Mesodermal cell (in vitro differentiated cells): Measurements from ENCODE around the gene ESYT2.

Experiments used
- H3K27ac ChIP-seq: 2 replicates; pipeline ENCODE4 v1.7.0; 2013; ENCODE audit warnings: mild to moderate bottlenecking, low read depth, low read length, moderate library complexity; ENCODE audit not compliant: severe bottlenecking
- H3K36me3 ChIP-seq: 2 replicates; pipeline ENCODE4 v1.7.1; 2013; ENCODE audit warnings: mild to moderate bottlenecking, low read length, moderate library complexity; ENCODE audit not compliant: control insufficient read depth, insufficient read depth
- H3K4me1 ChIP-seq: one replicate; pipeline ENCODE4 v1.7.1; 2013; ENCODE audit warnings: mild to moderate bottlenecking, low read length; ENCODE audit not compliant: insufficient read depth, control insufficient read depth, poor library complexity, severe bottlenecking
- H3K4me3 ChIP-seq: 2 replicates; pipeline ENCODE4 v1.7.0; 2013; ENCODE audit warnings: low read length, control low read depth, mild to moderate bottlenecking; ENCODE audit not compliant: insufficient read depth, poor library complexity, severe bottlenecking; ENCODE audit errors: extremely low read depth
- H3K9me3 ChIP-seq: 2 replicates; pipeline ENCODE4 v1.7.1; 2013; ENCODE audit warnings: mild to moderate bottlenecking, low read length, moderate library complexity; ENCODE audit not compliant: control insufficient read depth
- WGBS, 2 experiments: methylation state at CpG; one replicate each; pipeline ENCODE4 v1.1.5; 2013; ENCODE audit warnings: missing lambda C conversion rate in 2 of 2; ENCODE audit not compliant: insufficient coverage in 2 of 2; 5-methylcytosine and 5-hydroxymethylcytosine counted together

ESYT2 gene

GRCh38 chr7:158796667-158797066 lies 32.6 kb downstream of the ESYT2 start:
- Histone ChIP-seq H3K4me1 (no peaks in the 10 kb centered on the region), H3K4me3 (no peak overlapping the region), H3K27ac (no peak overlapping the region), H3K9me3 (no peaks in the 10 kb centered on the region), H3K36me3 (peaks cover 72% of the 10 kb centered on the region)
- 83 to 88% methylated on average over 9 to 18 of the region's 23 CpGs for WGBS, 2 experiments

- whole genome bisulfite sequencing, 2 experiments: 75 to 86% methylated on average over 1 to 4 of the region's 4 CpGs
- H3K36me3 ChIP-seq: peaks cover 84% of the 10 kb centered on the region
Observed at GRCh38 chr7:158795272-158795671, 34.0 kb downstream of the ESYT2 start.

GRCh38 chr7:158791107-158791506 lies 38.2 kb downstream of the ESYT2 start:
- WGBS, 2 experiments: 91 to 92% methylated on average over 6 of the region's 10 CpGs
- H3K4me1 ChIP-seq: no peaks in the 10 kb centered on the region
- H3K36me3 ChIP-seq: peaks cover 85% of the 10 kb centered on the region
- H3K4me3 ChIP-seq: no peak overlapping the region
- no peaks in the 10 kb centered on the region for H3K9me3 ChIP-seq
- no peak overlapping the region for H3K27ac ChIP-seq

More at GRCh38 chr7:158795272-158795671, 34.0 kb downstream of the ESYT2 start:
- H3K4me1 ChIP-seq: no peaks in the 10 kb centered on the region
- H3K4me3 ChIP-seq: no peak overlapping the region
- H3K9me3 ChIP-seq: no peaks in the 10 kb centered on the region
- H3K27ac ChIP-seq: no peak overlapping the region

GRCh38 chr7:158789842-158790241 lies 39.5 kb downstream of the ESYT2 start:
- Histone ChIP-seq H3K9me3 (no peaks in the 10 kb centered on the region), H3K4me1 (no peaks in the 10 kb centered on the region), H3K4me3 (no peak overlapping the region), H3K36me3 (peaks cover 77% of the 10 kb centered on the region), H3K27ac (no peak overlapping the region)
- WGBS, 2 experiments: 80 to 93% methylated on average over 11 of the region's 11 CpGs

- no peak overlapping the region for H3K27ac ChIP-seq
- 91 to 97% methylated on average over 3 to 4 of the region's 6 CpGs for WGBS, 2 experiments
- no peaks in the 10 kb centered on the region for H3K9me3 ChIP-seq
- H3K36me3 ChIP-seq: peaks cover 77% of the 10 kb centered on the region
- no peaks in the 10 kb centered on the region for H3K4me1 ChIP-seq
- no peak overlapping the region for H3K4me3 ChIP-seq
Observed at GRCh38 chr7:158786898-158787297, 42.4 kb downstream of the ESYT2 start.

- Histone ChIP-seq H3K4me3 (no peak overlapping the region), H3K36me3 (peaks cover 76% of the 10 kb centered on the region), H3K4me1 (no peaks in the 10 kb centered on the region), H3K9me3 (peaks cover 4% of the 10 kb centered on the region), H3K27ac (no peak overlapping the region)
- 86 to 90% methylated on average over 2 to 5 of the region's 7 CpGs for WGBS, 2 experiments
Observed at GRCh38 chr7:158784270-158784669, 45.0 kb downstream of the ESYT2 start.

GRCh38 chr7:158783595-158783994 lies 45.7 kb downstream of the ESYT2 start:
- WGBS, 2 experiments: 79 to 80% methylated on average over 8 of the region's 8 CpGs
- Histone ChIP-seq H3K27ac (no peak overlapping the region), H3K36me3 (peaks cover 70% of the 10 kb centered on the region), H3K9me3 (peaks cover 4% of the 10 kb centered on the region), H3K4me3 (no peak overlapping the region), H3K4me1 (peaks cover 7% of the 10 kb centered on the region)

- Histone ChIP-seq H3K4me3 (no peak overlapping the region), H3K9me3 (peaks cover 4% of the 10 kb centered on the region), H3K36me3 (peaks cover 67% of the 10 kb centered on the region), H3K4me1 (peaks cover 11% of the 10 kb centered on the region), H3K27ac (no peak overlapping the region)
- 91 to 93% methylated on average over 20 of the region's 20 CpGs for WGBS, 2 experiments
Observed at GRCh38 chr7:158782761-158783401, 46.4 kb downstream of the ESYT2 start.

- Histone ChIP-seq H3K27ac (no peak overlapping the region), H3K36me3 (peaks cover 65% of the 10 kb centered on the region), H3K4me1 (peaks cover 11% of the 10 kb centered on the region), H3K9me3 (peaks cover 4% of the 10 kb centered on the region), H3K4me3 (no peak overlapping the region)
- WGBS, 2 experiments: 88 to 91% methylated on average over 16 to 17 of the region's 17 CpGs
Observed at GRCh38 chr7:158781974-158782664, 47.2 kb downstream of the ESYT2 start.

GRCh38 chr7:158781217-158781973 lies 47.9 kb downstream of the ESYT2 start:
- WGBS, 2 experiments: 93 to 96% methylated on average over 23 of the region's 23 CpGs
- H3K4me1 ChIP-seq: peaks cover 11% of the 10 kb centered on the region
- H3K9me3 ChIP-seq: peaks cover 4% of the 10 kb centered on the region
- H3K36me3 ChIP-seq: peaks cover 67% of the 10 kb centered on the region
- H3K27ac ChIP-seq: no peak overlapping the region
- no peak overlapping the region for H3K4me3 ChIP-seq
